Heart right ventricle (tissue), 16 donors: Measurements from ENCODE around the gene ALDH1A3. TPM values are rescaled to one million over a fixed set of nuclear protein-coding genes. Genes with fewer than 3 reads are reported as not detected.

Source experiments
- ATAC-seq, 8 donors: fragments of 200-7000 bp; cut with Tn5 transposase; one replicate each; pipeline ENCODE4 v1.9.1; 2020; ENCODE audit warnings: mild to moderate bottlenecking in 8 of 8, moderate library complexity in 8 of 8, moderate number of reproducible peaks in 1 of 8
- DNase-seq, 2 donors: peaks; one replicate each; pipeline ENCODE4 v3.0.0-alpha.2; 2020
- H3K27ac ChIP-seq, 10 donors: fragments of 200-600 bp; sonication (generic) in 2 of 10; one replicate each; pipeline versions ENCODE4 v1.5.0 to v1.8.0; 2020 to 2022; ENCODE audit warnings: mild to moderate bottlenecking in 3 of 10
- H3K27me3 ChIP-seq, 7 donors: fragments of 200-600 bp; one replicate each; pipeline ENCODE4 v1.8.0; 2021 to 2022; ENCODE audit warnings: mild to moderate bottlenecking in 2 of 7
- H3K36me3 ChIP-seq, 9 donors: fragments of 200-600 bp; sonication (generic) in 1 of 9; one replicate each; pipeline versions ENCODE4 v1.5.0 to v1.8.0; 2020 to 2022; ENCODE audit warnings: mild to moderate bottlenecking in 2 of 9
- H3K4me1 ChIP-seq, 9 donors: fragments of 200-600 bp; sonication (generic) in 1 of 9; one replicate each; pipeline versions ENCODE4 v1.5.0 to v1.8.0; 2020 to 2022; ENCODE audit warnings: mild to moderate bottlenecking in 4 of 9
- H3K4me3 ChIP-seq, 10 donors: fragments of 200-600 bp; sonication (generic) in 2 of 10; one replicate each; pipeline versions ENCODE4 v1.5.0 to v1.8.0; 2020 to 2022; ENCODE audit warnings: mild to moderate bottlenecking in 7 of 10, moderate library complexity in 2 of 10
- H3K9me3 ChIP-seq, 11 donors: fragments of 200-600 bp in 10 of 11; sonication (generic) in 2 of 11; one replicate each; pipeline versions ENCODE4 v1.5.0 to v1.8.0; 2013 to 2022; ENCODE audit warnings: mild to moderate bottlenecking in 2 of 11, control low read depth in 1 of 11, moderate library complexity in 1 of 11
- CTCF ChIP-seq, 9 donors: fragments of 200-600 bp; sonication (generic) in 2 of 9; IDR thresholded peaks; one replicate each; pipeline versions ENCODE4 v1.5.0 to v1.8.0; 2021 to 2022; ENCODE audit warnings: antibody characterized with exemption in 9 of 9, mild to moderate bottlenecking in 5 of 9, moderate library complexity in 1 of 9
- WGBS, 2 donors: extraction: QIAGEN DNeasy Blood & Tissue Kit; methylation state at CpG; one replicate each; pipeline ENCODE4 v1.1.7; 2013; ENCODE audit warnings: inconsistent platforms in 1 of 2; 5-methylcytosine and 5-hydroxymethylcytosine counted together
- intact Hi-C, 10 donors: fragments of 100-400 bp; cut with DNase I; formaldehyde crosslinking; loops; one replicate each; pipeline versions ENCODE4 v1.11.1 to v1.14.2; 2022
- polyA plus RNA-seq, 2 donors: library from polyadenylated mRNA; stranded (reverse); fragments of 200-250 nt; gene quantifications; one replicate each; pipeline ENCODE4 v1.2.3, GENCODE V29; 2013
- total RNA-seq, 10 donors: library from RNA; stranded (reverse); fragmentation: NEBNext Ultra II Directional in 3 of 10; extraction: Animal tissue kit (Norgen Biotek cat#: 25700) in 3 of 10; gene quantifications; one replicate each; pipeline versions ENCODE4 v1.2.1 to v1.2.4, GENCODE V29; 2021 to 2023
- donor health status: Arrhythmogenic right ventricular cardiomyopathy.
- donor health status: ischemic (EF 13 %, LVEDD 7.1; RV severe dilation, severe dysfunction).
- donor health status: healthy with polysubstance abuse.
- donor health status: DM: no; HTN: yes; CAD: no.
- donor health status: DM: no; HTN: no; CAD: no.
- donor health status: ischemic (EF 25% LVEDD 6.9; RV normal size, moderate dysfunction).
- donor health status: ischemic (EF 25% LVEDD 5.7; RV mildly dilated, moderate dysfunction).
- donor health status: healthy.
- donor health status: DM: yes; HTN: yes; CAD: no.
- donor health status: Ischemic cardiomyopathy.
- donor health status: ischemic (EF 35%, LVEDD 5.7; RV mildly dilated, moderate dysfunction).
- donor health status: nonischemic (EF 11% LVEDD 7.7; RV severe dilation, severe dysfunction).
- donor health status: DM: yes; HTN: yes; CAD: no.
- donor health status: PGD.
- donor health status: ischemic (EF 29% LVEDD 5.4; RV normal size, mild dysfunction).
- donor health status: nonischemic (EF 23%, LVEDD 6.1; RV moderate dilation, normal function).

The ALDH1A3 gene
- total and polyA plus RNA-seq, 12 donors, result 0.96 to 24.9 (median 2.3) TPM

GRCh38 chr15:100833417-100834389 is 45.9 kb upstream of the ALDH1A3 start:
- no peaks in the 10 kb centered on the region for H3K36me3 ChIP-seq

GRCh38 chr15:100834731-100835130 is 44.9 kb upstream of the ALDH1A3 start:
- Histone ChIP-seq H3K4me1 (peaks cover 0 to 5% (median 0%) of the 10 kb centered on the region in 9 donors), H3K9me3 (peaks cover 0 to 3% (median 0%) of the 10 kb centered on the region in 11 donors), H3K27me3 (peaks cover 0 to 30% (median 6%) of the 10 kb centered on the region in 7 donors), H3K27ac (no peak overlapping the region), H3K4me3 (no peak overlapping the region), H3K36me3 (no peaks in the 10 kb centered on the region)
- no peak for ATAC-seq
- 76 to 77% methylated on average over 3 of the region's 3 CpGs for WGBS, 2 donors
- no peak for DNase-seq
- TF ChIP-seq CTCF (IDR thresholded peaks at IDR 0.05), result no peak
- intact Hi-C loops, result no loop called here

More at GRCh38 chr15:100833417-100834389, 45.9 kb upstream of the ALDH1A3 start:
- peaks cover 0 to 30% (median 6%) of the 10 kb centered on the region in 7 donors for H3K27me3 ChIP-seq
- H3K27ac ChIP-seq, result no peak overlapping the region
- ATAC-seq, result no peak
- no peak overlapping the region for H3K4me3 ChIP-seq
- DNase-seq, result no peak
- peaks cover 0 to 3% (median 0%) of the 10 kb centered on the region in 11 donors for H3K9me3 ChIP-seq
- 71 to 73% methylated on average over 11 of the region's 11 CpGs for WGBS, 2 donors
- no peak for TF ChIP-seq CTCF (IDR thresholded peaks at IDR 0.05)
- intact Hi-C loops, result no loop called here
- H3K4me1 ChIP-seq, result peaks cover 0 to 5% (median 0%) of the 10 kb centered on the region in 9 donors

- Histone ChIP-seq H3K4me3 (no peak overlapping the region), H3K4me1 (peaks cover 0 to 5% (median 0%) of the 10 kb centered on the region in 9 donors), H3K36me3 (no peaks in the 10 kb centered on the region), H3K27me3 (peaks cover 0 to 25% (median 6%) of the 10 kb centered on the region in 7 donors), H3K9me3 (peaks cover 0 to 3% (median 0%) of the 10 kb centered on the region in 11 donors), H3K27ac (no peak overlapping the region)
- WGBS, 2 donors, result 69 to 74% methylated on average over 5 of the region's 5 CpGs
- intact Hi-C loops, result no loop called here
- TF ChIP-seq CTCF (IDR thresholded peaks at IDR 0.05), result no peak
- DNase-seq (no peak), ATAC-seq (no peak)
These were observed 44.0 kb upstream of the ALDH1A3 start for GRCh38 chr15:100835636-100836035.

GRCh38 chr15:100836501-100836900 is 43.1 kb upstream of the ALDH1A3 start:
- TF ChIP-seq CTCF (IDR thresholded peaks at IDR 0.05), result no peak
- WGBS, 2 donors, result 65 to 71% methylated on average over 5 of the region's 5 CpGs

More at GRCh38 chr15:100836501-100836900, 43.1 kb upstream of the ALDH1A3 start:
- peaks cover 0 to 5% (median 0%) of the 10 kb centered on the region in 9 donors for H3K4me1 ChIP-seq
- no peaks in the 10 kb centered on the region for H3K36me3 ChIP-seq
- peaks cover 0 to 27% (median 6%) of the 10 kb centered on the region in 7 donors for H3K27me3 ChIP-seq
- no peak overlapping the region for H3K27ac ChIP-seq
- intact Hi-C loops, result no loop called here
- H3K9me3 ChIP-seq, result peaks cover 0 to 3% (median 0%) of the 10 kb centered on the region in 11 donors
- DNase-seq (no peak), ATAC-seq (no peak)
- no peak overlapping the region for H3K4me3 ChIP-seq
